T-helper 17 cell (primary cell): Measurements from ENCODE around the gene COQ7. TPM values are rescaled to one million over a fixed set of nuclear protein-coding genes. Genes with fewer than 3 reads are reported as not detected.

Experiments
- ATAC-seq: fragments of 150-1000 bp; cut with Tn5 transposase; 2 replicates; pipeline ENCODE4 v1.10.0; 2021; ENCODE audit warnings: mild to moderate bottlenecking, moderate library complexity
- DNase-seq, 3 donors: peaks; one replicate each; pipeline versions ENCODE4 v3.0.0 to v3.0.0-alpha.2; 2020 to 2021
- H3K9me3 ChIP-seq: one replicate; pipeline ENCODE4 v1.7.0; 2013; ENCODE audit warnings: low read length, mild to moderate bottlenecking; ENCODE audit not compliant: control insufficient read depth, poor library complexity, severe bottlenecking
- H3K27ac Mint-ChIP-seq: one replicate; pipeline ENCODE4 v1.8.0; 2022; ENCODE audit warnings: mild to moderate bottlenecking, moderate library complexity, mixed read lengths
- H3K27me3 Mint-ChIP-seq: one replicate; pipeline ENCODE4 v1.8.0; 2022; ENCODE audit warnings: mixed read lengths
- H3K36me3 Mint-ChIP-seq: one replicate; pipeline ENCODE4 v1.8.0; 2022; ENCODE audit warnings: low read depth, mixed read lengths
- H3K4me1 Mint-ChIP-seq: one replicate; pipeline ENCODE4 v1.8.0; 2022; ENCODE audit warnings: mild to moderate bottlenecking, mixed read lengths
- H3K4me3 Mint-ChIP-seq: one replicate; pipeline ENCODE4 v1.8.0; 2022; ENCODE audit warnings: mild to moderate bottlenecking, moderate library complexity, mixed read lengths
- total RNA-seq, 4 donors: library from RNA in 2 of 4; stranded (reverse) in 2 of 4; gene quantifications; one replicate each; pipeline ENCODE4 v1.2.3 and lab custom pipeline; 2022 to 2026

Gene COQ7
- total RNA-seq, 2 donors from 2014 or later, result 13.7 to 14.7 TPM

GRCh38 chr16:19108409-19109287 is 41.2 kb downstream of the COQ7 start:
- H3K9me3 ChIP-seq, result no peaks in the 10 kb centered on the region
- DNase-seq (no peak), ATAC-seq (no peak)
- Mint-ChIP-seq H3K4me3 (no peak overlapping the region), H3K27me3 (peaks cover 45% of the 10 kb centered on the region), H3K36me3 (no peaks in the 10 kb centered on the region), H3K27ac (no peak overlapping the region), H3K4me1 (peaks cover 3% of the 10 kb centered on the region)

GRCh38 chr16:19109288-19109664 is 41.9 kb downstream of the COQ7 start:
- peaks cover 46% of the 10 kb centered on the region for H3K27me3 Mint-ChIP-seq
- DNase-seq (no peak), ATAC-seq (no peak)
- no peak overlapping the region for H3K27ac Mint-ChIP-seq
- H3K36me3 Mint-ChIP-seq, result no peaks in the 10 kb centered on the region
- H3K4me3 Mint-ChIP-seq, result no peak overlapping the region
- H3K9me3 ChIP-seq, result no peaks in the 10 kb centered on the region
- H3K4me1 Mint-ChIP-seq, result peaks cover 3% of the 10 kb centered on the region

GRCh38 chr16:19110537-19111360 is 43.3 kb downstream of the COQ7 start:
- no peaks in the 10 kb centered on the region for H3K9me3 ChIP-seq
- no peak for DNase-seq
- Mint-ChIP-seq H3K4me1 (peaks cover 3% of the 10 kb centered on the region), H3K36me3 (no peaks in the 10 kb centered on the region), H3K27me3 (peaks cover 47% of the 10 kb centered on the region), H3K27ac (no peak overlapping the region), H3K4me3 (no peak overlapping the region)
- ATAC-seq, result no peak

GRCh38 chr16:19112099-19112407 is 44.6 kb downstream of the COQ7 start:
- H3K4me1 Mint-ChIP-seq, result peaks cover 3% of the 10 kb centered on the region
- H3K27me3 Mint-ChIP-seq, result peaks cover 54% of the 10 kb centered on the region
- H3K9me3 ChIP-seq, result no peaks in the 10 kb centered on the region
- H3K36me3 Mint-ChIP-seq, result no peaks in the 10 kb centered on the region
- DNase-seq, result no peak
- ATAC-seq, result no peak
- H3K4me3 Mint-ChIP-seq, result no peak overlapping the region
- H3K27ac Mint-ChIP-seq, result no peak overlapping the region

GRCh38 chr16:19113577-19114358 is 46.4 kb downstream of the COQ7 start, which contains the start of gene ITPRIPL2:
Gene ITPRIPL2, plus strand, starts transcription at chr16:19113964. Its CDS starts 498 bp downstream, at chr16:19114462.
- Mint-ChIP-seq H3K36me3 (no peaks in the 10 kb centered on the region), H3K27ac (no peak within 1 kb of the TSS), H3K27me3 (peaks cover 53% of the 10 kb centered on the region), H3K4me3 (peak within 1 kb of the TSS; percentile 71), H3K4me1 (peaks cover 3% of the 10 kb centered on the region)
- DNase-seq, result no peak
- peak; percentile 45 for ATAC-seq
- H3K9me3 ChIP-seq, result no peaks in the 10 kb centered on the region

GRCh38 chr16:19114359-19115147 is 47.1 kb downstream of the COQ7 start:
- Mint-ChIP-seq H3K27ac (no peak overlapping the region), H3K4me1 (peaks cover 7% of the 10 kb centered on the region), H3K4me3 (peak overlapping the region; percentile 71), H3K27me3 (peaks cover 56% of the 10 kb centered on the region), H3K36me3 (peaks cover 3% of the 10 kb centered on the region)
- no peak for DNase-seq
- peak; percentile 18 for ATAC-seq
- H3K9me3 ChIP-seq, result no peaks in the 10 kb centered on the region

- Mint-ChIP-seq H3K4me1 (peaks cover 7% of the 10 kb centered on the region), H3K27me3 (peaks cover 50% of the 10 kb centered on the region), H3K27ac (no peak overlapping the region), H3K4me3 (peak overlapping the region; percentile 15), H3K36me3 (peaks cover 3% of the 10 kb centered on the region)
- DNase-seq, result no peak
- H3K9me3 ChIP-seq, result no peaks in the 10 kb centered on the region
- ATAC-seq, result no peak
These were observed 48.0 kb downstream of the COQ7 start for GRCh38 chr16:19115148-19116021.

GRCh38 chr16:19116711-19117449 is 49.5 kb downstream of the COQ7 start:
- Mint-ChIP-seq H3K4me3 (peak overlapping the region; percentile 49), H3K27ac (no peak overlapping the region), H3K27me3 (peaks cover 52% of the 10 kb centered on the region), H3K36me3 (peaks cover 3% of the 10 kb centered on the region), H3K4me1 (peaks cover 7% of the 10 kb centered on the region)
- no peaks in the 10 kb centered on the region for H3K9me3 ChIP-seq
- ATAC-seq (no peak), DNase-seq (no peak)

- peaks cover 39% of the 10 kb centered on the region for H3K27me3 Mint-ChIP-seq
- H3K4me3 Mint-ChIP-seq, result peak overlapping the region; percentile 91
- DNase-seq (no peak), ATAC-seq (no peak)
- H3K4me1 Mint-ChIP-seq, result peaks cover 4% of the 10 kb centered on the region
- no peaks in the 10 kb centered on the region for H3K9me3 ChIP-seq
- H3K27ac Mint-ChIP-seq, result peak overlapping the region; percentile 70
- H3K36me3 Mint-ChIP-seq, result peaks cover 3% of the 10 kb centered on the region
These were observed 51.6 kb downstream of the COQ7 start for GRCh38 chr16:19118938-19119431.

- DNase-seq (no peak), ATAC-seq (no peak)
- H3K36me3 Mint-ChIP-seq, result peaks cover 3% of the 10 kb centered on the region
- H3K9me3 ChIP-seq, result no peaks in the 10 kb centered on the region
- H3K27ac Mint-ChIP-seq, result no peak overlapping the region
- H3K4me3 Mint-ChIP-seq, result no peak overlapping the region
- H3K4me1 Mint-ChIP-seq, result peaks cover 4% of the 10 kb centered on the region
- H3K27me3 Mint-ChIP-seq, result peaks cover 39% of the 10 kb centered on the region
These were observed 52.1 kb downstream of the COQ7 start for GRCh38 chr16:19119564-19119963.

- ATAC-seq (no peak), DNase-seq (no peak)
- no peaks in the 10 kb centered on the region for H3K9me3 ChIP-seq
- peaks cover 18% of the 10 kb centered on the region for H3K27me3 Mint-ChIP-seq
- H3K36me3 Mint-ChIP-seq, result peaks cover 3% of the 10 kb centered on the region
- no peak overlapping the region for H3K27ac Mint-ChIP-seq
- no peak overlapping the region for H3K4me3 Mint-ChIP-seq
- peaks cover 4% of the 10 kb centered on the region for H3K4me1 Mint-ChIP-seq
These were observed 56.2 kb downstream of the COQ7 start for GRCh38 chr16:19123535-19124178.
